Endodermal cell (in vitro differentiated cells): ENCODE results near the gene COL23A1. TPM values are rescaled to one million over a fixed set of nuclear protein-coding genes. Genes with fewer than 3 reads are reported as not detected.

Experiments used
- DNase-seq: peaks from one replicate; pipeline ENCODE4 v3.0.0-alpha.2; 2017
- H3K27ac ChIP-seq: 2 replicates; pipeline ENCODE4 v1.5.1; 2013; ENCODE audit warnings: mild to moderate bottlenecking, low read depth, low read length, moderate library complexity
- H3K27me3 ChIP-seq: 2 replicates; pipeline ENCODE4 v1.6.1; 2013; ENCODE audit warnings: mild to moderate bottlenecking, low read length, moderate library complexity; ENCODE audit not compliant: insufficient read depth, control insufficient read depth, poor library complexity, severe bottlenecking
- H3K36me3 ChIP-seq: 2 replicates; pipeline ENCODE4 v1.7.0; 2013; ENCODE audit warnings: mild to moderate bottlenecking, low read length, moderate library complexity; ENCODE audit not compliant: control insufficient read depth, insufficient read depth
- H3K4me1 ChIP-seq: one replicate; pipeline ENCODE4 v1.7.0; 2013; ENCODE audit warnings: low read length; ENCODE audit not compliant: control insufficient read depth, insufficient read depth
- H3K4me3 ChIP-seq: 2 replicates; pipeline ENCODE4 v1.5.1; 2013; ENCODE audit warnings: mild to moderate bottlenecking, low read length, moderate library complexity
- H3K9ac ChIP-seq: 2 replicates; pipeline ENCODE4 v1.6.1; 2013; ENCODE audit warnings: mild to moderate bottlenecking, low read length, moderate library complexity; ENCODE audit not compliant: poor library complexity, severe bottlenecking; ENCODE audit errors: extremely low read depth
- H3K9me3 ChIP-seq: 2 replicates; pipeline ENCODE4 v1.6.1; 2013; ENCODE audit warnings: mild to moderate bottlenecking, low read length, moderate library complexity; ENCODE audit not compliant: control insufficient read depth
- H3K27ac Mint-ChIP-seq: 2 replicates; pipeline ENCODE4 v1.8.0; 2020; ENCODE audit warnings: mixed read lengths
- H3K27me3 Mint-ChIP-seq: 2 replicates; pipeline ENCODE4 v1.8.0; 2021; ENCODE audit warnings: mild to moderate bottlenecking, mixed read lengths; ENCODE audit not compliant: insufficient read depth
- H3K36me3 Mint-ChIP-seq: 2 replicates; pipeline ENCODE4 v1.8.0; 2020; ENCODE audit warnings: low read depth, mixed read lengths
- H3K4me1 Mint-ChIP-seq: 2 replicates; pipeline ENCODE4 v1.8.0; 2020; ENCODE audit warnings: mixed read lengths
- H3K4me3 Mint-ChIP-seq: 2 replicates; pipeline ENCODE4 v1.8.0; 2020; ENCODE audit warnings: mild to moderate bottlenecking, moderate library complexity, mixed read lengths
- H3K9me3 Mint-ChIP-seq: 2 replicates; pipeline ENCODE4 v1.8.0; 2020; ENCODE audit warnings: mild to moderate bottlenecking, mixed read lengths
- WGBS, 2 experiments: methylation state at CpG; one replicate each; pipeline versions ENCODE4 v1.1.5 to v1.1.7; 2013; ENCODE audit warnings: missing lambda C conversion rate in 2 of 2, mixed read lengths in 1 of 2; ENCODE audit not compliant: insufficient coverage in 1 of 2, insufficient read length in 1 of 2; 5-methylcytosine and 5-hydroxymethylcytosine counted together
- total RNA-seq, 2 donors: library from RNA; stranded (reverse); fragmentation: NEBNext Ultra II Directional in 1 of 2; extraction: Animal tissue kit (Norgen Biotek cat#: 25700) in 1 of 2; gene quantifications; 2 replicates in 1 of 2; 3 replicates in 1 of 2; pipeline ENCODE4 v1.2.1, GENCODE V29; 2021
- TF ChIP-seq, protein P1 (sequence below): fragments of 200-600 bp; sonication (generic); conservative IDR thresholded peaks from 2 replicates; pipeline ENCODE4 v1.5.0; 2021; ENCODE audit warnings: antibody characterized with exemption, mild to moderate bottlenecking

The COL23A1 gene
- total RNA-seq, 2 donors from 2014 or later = 50.2 to 71.3 TPM

DNA sequence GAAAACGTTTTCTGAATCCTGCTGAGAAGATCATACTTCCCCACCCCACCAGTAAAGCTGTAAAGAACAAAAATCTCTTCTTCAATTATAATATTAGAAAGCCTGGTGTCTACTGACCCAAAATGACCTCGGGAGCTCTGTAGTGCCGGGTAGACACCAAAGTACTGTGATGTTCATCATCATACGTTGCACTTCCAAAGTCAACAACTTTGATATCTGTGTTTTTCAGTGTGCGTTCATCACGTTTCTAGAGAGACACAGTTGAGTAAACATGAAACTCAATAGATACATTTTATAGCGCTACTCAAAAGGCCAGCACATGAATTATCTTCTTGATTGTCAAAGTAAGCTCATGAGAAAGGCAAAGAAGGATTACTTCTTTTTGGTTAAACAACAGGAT is 22.1 kb upstream of the COL23A1 start:
- Histone ChIP-seq H3K27ac (no peak overlapping the region), H3K4me1 (no peaks in the 10 kb centered on the region), H3K36me3 (peaks cover 88% of the 10 kb centered on the region), H3K9ac (no peak overlapping the region), H3K4me3 (no peak overlapping the region), H3K9me3 (peaks cover 17% of the 10 kb centered on the region), H3K27me3 (no peaks in the 10 kb centered on the region)
- Mint-ChIP-seq H3K27ac (no peak overlapping the region), H3K4me3 (no peak overlapping the region), H3K9me3 (peaks cover 1% of the 10 kb centered on the region), H3K36me3 (peaks cover 77% of the 10 kb centered on the region), H3K27me3 (no peaks in the 10 kb centered on the region), H3K4me1 (no peaks in the 10 kb centered on the region)
- TF ChIP-seq, protein P1, sequence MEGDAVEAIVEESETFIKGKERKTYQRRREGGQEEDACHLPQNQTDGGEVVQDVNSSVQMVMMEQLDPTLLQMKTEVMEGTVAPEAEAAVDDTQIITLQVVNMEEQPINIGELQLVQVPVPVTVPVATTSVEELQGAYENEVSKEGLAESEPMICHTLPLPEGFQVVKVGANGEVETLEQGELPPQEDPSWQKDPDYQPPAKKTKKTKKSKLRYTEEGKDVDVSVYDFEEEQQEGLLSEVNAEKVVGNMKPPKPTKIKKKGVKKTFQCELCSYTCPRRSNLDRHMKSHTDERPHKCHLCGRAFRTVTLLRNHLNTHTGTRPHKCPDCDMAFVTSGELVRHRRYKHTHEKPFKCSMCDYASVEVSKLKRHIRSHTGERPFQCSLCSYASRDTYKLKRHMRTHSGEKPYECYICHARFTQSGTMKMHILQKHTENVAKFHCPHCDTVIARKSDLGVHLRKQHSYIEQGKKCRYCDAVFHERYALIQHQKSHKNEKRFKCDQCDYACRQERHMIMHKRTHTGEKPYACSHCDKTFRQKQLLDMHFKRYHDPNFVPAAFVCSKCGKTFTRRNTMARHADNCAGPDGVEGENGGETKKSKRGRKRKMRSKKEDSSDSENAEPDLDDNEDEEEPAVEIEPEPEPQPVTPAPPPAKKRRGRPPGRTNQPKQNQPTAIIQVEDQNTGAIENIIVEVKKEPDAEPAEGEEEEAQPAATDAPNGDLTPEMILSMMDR = no peak
- no peak for DNase-seq
- 94 to 98% methylated on average over 6 to 7 of the region's 7 CpGs for WGBS, 2 experiments

DNA sequence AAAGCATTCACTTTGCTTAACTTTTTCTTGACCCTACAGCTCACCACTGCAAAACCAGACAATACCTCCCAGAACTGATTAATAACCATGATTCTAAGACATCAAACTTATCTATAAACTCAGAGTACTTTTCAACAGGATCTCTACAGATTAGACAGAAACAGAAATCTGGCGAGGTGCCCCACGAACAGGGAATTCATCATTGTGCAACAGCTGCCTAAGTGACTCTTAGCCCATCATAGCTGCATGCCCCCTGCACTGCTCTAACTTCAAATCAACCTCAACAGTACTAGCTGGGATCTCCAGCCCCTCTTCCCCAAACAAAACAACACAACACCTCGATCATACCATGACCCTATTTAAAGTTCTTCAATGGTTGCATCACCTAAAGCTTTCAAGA is 16.1 kb upstream of the COL23A1 start:
- H3K9me3 Mint-ChIP-seq = peaks cover 23% of the 10 kb centered on the region
- H3K36me3 Mint-ChIP-seq = peaks cover 89% of the 10 kb centered on the region
- H3K4me3 ChIP-seq = no peak overlapping the region
- H3K27ac Mint-ChIP-seq = no peak overlapping the region
- no peaks in the 10 kb centered on the region for H3K27me3 Mint-ChIP-seq
- no peaks in the 10 kb centered on the region for H3K27me3 ChIP-seq
- no peaks in the 10 kb centered on the region for H3K4me1 ChIP-seq
- H3K4me3 Mint-ChIP-seq = no peak overlapping the region
- H3K27ac ChIP-seq = no peak overlapping the region
- peaks cover 41% of the 10 kb centered on the region for H3K9me3 ChIP-seq
- no peaks in the 10 kb centered on the region for H3K4me1 Mint-ChIP-seq
- TF ChIP-seq, protein P1 = no peak
- H3K36me3 ChIP-seq = peaks cover 90% of the 10 kb centered on the region
- 97 to 100% methylated on average over 1 to 3 of the region's 3 CpGs for WGBS, 2 experiments
- DNase-seq = no peak
- no peak overlapping the region for H3K9ac ChIP-seq

DNA sequence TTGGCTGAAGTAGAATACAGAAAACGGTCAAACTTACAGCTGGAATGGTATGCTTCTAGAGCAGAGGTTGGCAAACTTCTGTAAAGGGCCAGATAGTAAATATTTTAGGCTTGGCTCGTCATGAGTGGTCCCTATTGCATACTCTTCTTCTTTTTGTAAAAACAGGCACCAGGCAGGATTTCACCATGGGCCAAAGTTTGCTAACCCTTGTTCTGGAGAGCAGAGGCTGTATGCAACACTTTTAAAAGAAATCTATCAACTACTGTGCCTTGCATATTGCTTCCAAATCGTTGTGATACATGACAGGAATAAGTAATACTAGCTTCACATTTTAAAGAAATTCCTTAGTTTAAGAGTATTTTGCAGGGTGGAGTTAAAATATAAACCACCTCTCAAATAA is 15.6 kb upstream of the COL23A1 start:
- WGBS, 2 experiments = 90 to 95% methylated on average over 2 to 3 of the region's 3 CpGs
- Mint-ChIP-seq H3K27ac (no peak overlapping the region), H3K4me1 (no peaks in the 10 kb centered on the region), H3K36me3 (peaks cover 88% of the 10 kb centered on the region), H3K4me3 (no peak overlapping the region), H3K9me3 (peaks cover 23% of the 10 kb centered on the region), H3K27me3 (no peaks in the 10 kb centered on the region)
- Histone ChIP-seq H3K4me3 (no peak overlapping the region), H3K36me3 (peaks cover 90% of the 10 kb centered on the region), H3K4me1 (no peaks in the 10 kb centered on the region), H3K27me3 (no peaks in the 10 kb centered on the region), H3K9ac (no peak overlapping the region), H3K9me3 (peaks cover 38% of the 10 kb centered on the region), H3K27ac (no peak overlapping the region)
- no peak for DNase-seq
- TF ChIP-seq, protein P1 = no peak
